ENCODE measurements around the gene BUB1B.
A peak's percentile ranks its signal among the peaks of the same experiment; 100 is the strongest.

The BUB1B gene

GRCh38 chr15:40243126-40243810 lies 82.4 kb downstream of the BUB1B start:
- no peak for DNase-seq (ENCODE audit: low spot score)
- no peak overlapping the region for H3K27ac ChIP-seq
- H3K4me3 ChIP-seq, result no peak overlapping the region
- TF ChIP-seq, protein P1, sequence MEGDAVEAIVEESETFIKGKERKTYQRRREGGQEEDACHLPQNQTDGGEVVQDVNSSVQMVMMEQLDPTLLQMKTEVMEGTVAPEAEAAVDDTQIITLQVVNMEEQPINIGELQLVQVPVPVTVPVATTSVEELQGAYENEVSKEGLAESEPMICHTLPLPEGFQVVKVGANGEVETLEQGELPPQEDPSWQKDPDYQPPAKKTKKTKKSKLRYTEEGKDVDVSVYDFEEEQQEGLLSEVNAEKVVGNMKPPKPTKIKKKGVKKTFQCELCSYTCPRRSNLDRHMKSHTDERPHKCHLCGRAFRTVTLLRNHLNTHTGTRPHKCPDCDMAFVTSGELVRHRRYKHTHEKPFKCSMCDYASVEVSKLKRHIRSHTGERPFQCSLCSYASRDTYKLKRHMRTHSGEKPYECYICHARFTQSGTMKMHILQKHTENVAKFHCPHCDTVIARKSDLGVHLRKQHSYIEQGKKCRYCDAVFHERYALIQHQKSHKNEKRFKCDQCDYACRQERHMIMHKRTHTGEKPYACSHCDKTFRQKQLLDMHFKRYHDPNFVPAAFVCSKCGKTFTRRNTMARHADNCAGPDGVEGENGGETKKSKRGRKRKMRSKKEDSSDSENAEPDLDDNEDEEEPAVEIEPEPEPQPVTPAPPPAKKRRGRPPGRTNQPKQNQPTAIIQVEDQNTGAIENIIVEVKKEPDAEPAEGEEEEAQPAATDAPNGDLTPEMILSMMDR (IDR thresholded peaks at IDR 0.05), result no peak

GRCh38 chr15:40244961-40245523 lies 84.2 kb downstream of the BUB1B start:
- H3K27ac ChIP-seq, result no peak overlapping the region
- DNase-seq (ENCODE audit: low spot score), result peak; percentile 61

GRCh38 chr15:40245666-40246450 lies 85.0 kb downstream of the BUB1B start:
- Histone ChIP-seq H3K4me3 (no peak overlapping the region), H3K27ac (no peak overlapping the region)
- TF ChIP-seq, protein P1 (IDR thresholded peaks at IDR 0.05), result no peak
- DNase-seq (ENCODE audit: low spot score), result no peak

More at GRCh38 chr15:40244961-40245523, 84.2 kb downstream of the BUB1B start:
- no peak overlapping the region for H3K4me3 ChIP-seq
- TF ChIP-seq, protein P1 (IDR thresholded peaks at IDR 0.05), result no peak

DNA sequence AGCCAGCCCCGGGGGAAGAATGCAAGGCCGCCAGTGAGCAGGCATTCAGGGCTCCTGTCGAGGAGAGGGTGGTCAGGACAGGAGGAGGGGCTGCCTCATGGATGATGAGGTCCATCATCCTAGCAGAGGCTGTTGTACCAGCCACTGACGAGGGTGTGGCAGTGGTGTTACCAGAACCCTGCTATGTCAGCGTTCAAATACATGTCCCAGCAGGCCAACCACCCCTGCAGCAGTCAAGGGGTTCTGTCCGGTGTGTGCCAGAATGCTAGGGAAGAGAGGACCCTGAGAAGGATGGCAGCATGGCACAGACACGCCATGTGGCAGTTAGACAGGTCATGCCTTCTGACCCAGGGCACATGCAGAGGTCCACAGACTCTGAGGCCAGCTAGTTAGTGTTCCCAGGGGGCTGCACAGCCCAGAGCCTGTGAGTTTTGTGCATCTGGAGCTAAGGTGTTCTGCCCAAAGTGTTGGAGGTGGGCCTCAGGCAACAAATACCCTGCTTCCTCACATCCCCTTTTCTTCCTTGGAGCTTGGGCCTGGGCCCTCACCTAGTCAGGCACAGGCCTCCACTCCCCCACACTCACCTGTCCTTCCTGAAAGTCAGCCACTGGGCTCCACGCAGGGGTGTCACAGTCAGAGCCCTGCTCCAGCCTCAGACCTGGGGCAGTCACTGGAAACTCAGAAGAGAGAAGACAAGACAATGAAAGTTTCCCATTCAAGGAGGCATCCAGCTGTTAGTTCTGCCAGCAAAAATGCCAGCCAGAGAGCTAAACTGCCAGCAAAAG lies 85.8 kb downstream of the BUB1B start:
- DNase-seq (ENCODE audit: low spot score), result no peak
- Histone ChIP-seq H3K27ac (no peak overlapping the region), H3K4me3 (no peak overlapping the region)
- TF ChIP-seq, protein P1 (IDR thresholded peaks at IDR 0.05), result no peak

- TF ChIP-seq, protein P1 (IDR thresholded peaks at IDR 0.05), result no peak
- H3K27ac ChIP-seq, result no peak overlapping the region
- no peak overlapping the region for H3K4me3 ChIP-seq
- DNase-seq (ENCODE audit: low spot score), result no peak
Observed at GRCh38 chr15:40247406-40247971, 86.6 kb downstream of the BUB1B start.

- TF ChIP-seq, protein P1 (IDR thresholded peaks at IDR 0.05), result no peak
- no peak for DNase-seq (ENCODE audit: low spot score)
- H3K4me3 ChIP-seq, result no peak overlapping the region
- no peak overlapping the region for H3K27ac ChIP-seq
Observed at GRCh38 chr15:40248006-40248783, 87.3 kb downstream of the BUB1B start.
